ENCODE data around the gene MAGT1. TPM values are rescaled to one million over a fixed set of nuclear protein-coding genes. Genes with fewer than 3 reads are reported as not detected.
A peak's percentile ranks its signal among the peaks of the same experiment; 100 is the strongest.
"Not testable (repeated sequence)": the region's sequence is repeated elsewhere in the genome, so short reads cannot be mapped to it uniquely, and the experiment has no call there.

MAGT1 gene
- total and polyA plus RNA-seq, 4 donors: 29.0 to 121 (median 58.0) TPM

DNA sequence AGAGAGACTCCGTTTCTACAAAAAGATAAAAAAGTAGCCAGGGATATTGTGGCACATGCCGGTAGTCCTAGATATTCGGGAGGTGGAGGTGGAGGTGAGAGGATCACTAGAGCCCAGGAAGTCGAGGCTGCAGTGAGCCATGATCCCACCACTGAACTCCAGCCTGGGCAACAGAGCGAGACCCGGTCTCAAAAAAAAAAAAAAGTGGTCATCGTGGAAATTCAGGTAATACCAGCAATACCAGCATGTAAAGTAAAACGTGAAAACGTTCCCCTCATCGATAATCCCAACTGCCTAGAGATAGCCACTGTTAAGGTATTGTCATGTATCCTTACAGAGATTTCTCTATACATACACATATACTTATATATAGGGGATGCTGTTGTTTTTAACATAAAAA lies 1.5 kb downstream of the MAGT1 start:
- H3K4me3 ChIP-seq (ENCODE audit: low read depth in 1 of 3, low read length in 3 of 3): peak overlapping the region in 2 of 3 donors; percentile 58 to 94
- no peak for DNase-seq (ENCODE audit: low spot score)
- H3K4me1 ChIP-seq (ENCODE audit: control insufficient read depth in 4 of 4, insufficient read depth in 4 of 4, low read length in 3 of 4): peaks cover 3 to 7% (median 6%) of the 10 kb centered on the region in 4 donors
- no peak overlapping the region for H3K27ac ChIP-seq (ENCODE audit: low read depth in 1 of 2, low read length in 2 of 2)
- no peak for TF ChIP-seq HNF4A (conservative IDR thresholded peaks at IDR 0.05)
- TF ChIP-seq JUND (IDR thresholded peaks at IDR 0.05): no peak
- TF ChIP-seq RAD21 (IDR thresholded peaks at IDR 0.05): no peak
- H3K36me3 ChIP-seq (ENCODE audit: control insufficient read depth in 4 of 4, insufficient read depth in 3 of 4, low read depth in 1 of 4, low read length in 3 of 4): no peaks in the 10 kb centered on the region
- H3K9me3 ChIP-seq (ENCODE audit: control insufficient read depth in 4 of 4, low read length in 3 of 4): no peaks in the 10 kb centered on the region
- no peaks in the 10 kb centered on the region for H3K27me3 ChIP-seq (ENCODE audit: control insufficient read depth in 4 of 4, insufficient read depth in 4 of 4, low read length in 3 of 4)
- 68% methylated on average over 10 of the region's 10 CpGs for WGBS
- no peak overlapping the region for H3K9ac ChIP-seq (ENCODE audit: low read depth in 1 of 2, low read length in 2 of 2)

- 94% methylated on average over 2 of the region's 2 CpGs for WGBS
- no peak overlapping the region for H3K4me3 ChIP-seq (ENCODE audit: low read depth in 1 of 3, low read length in 3 of 3)
- H3K9me3 ChIP-seq (ENCODE audit: control insufficient read depth in 4 of 4, low read length in 3 of 4): no peaks in the 10 kb centered on the region
Observed at GRCh38 chrX:77892887-77893286, 2.3 kb downstream of the MAGT1 start.

GRCh38 chrX:77881418-77881817 lies 13.8 kb downstream of the MAGT1 start:
- H3K4me1 ChIP-seq (ENCODE audit: control insufficient read depth in 4 of 4, insufficient read depth in 4 of 4, low read length in 3 of 4); H3K27me3 ChIP-seq (ENCODE audit: control insufficient read depth in 4 of 4, insufficient read depth in 4 of 4, low read length in 3 of 4); H3K27ac ChIP-seq (ENCODE audit: low read depth in 1 of 2, low read length in 2 of 2); DNase-seq (ENCODE audit: low spot score); H3K4me3 ChIP-seq (ENCODE audit: low read depth in 1 of 3, low read length in 3 of 3); H3K9ac ChIP-seq (ENCODE audit: low read depth in 1 of 2, low read length in 2 of 2); H3K9me3 ChIP-seq (ENCODE audit: control insufficient read depth in 4 of 4, low read length in 3 of 4); H3K36me3 ChIP-seq (ENCODE audit: control insufficient read depth in 4 of 4, insufficient read depth in 3 of 4, low read depth in 1 of 4, low read length in 3 of 4): not testable (repeated sequence)
- WGBS: 87% methylated on average over 4 of the region's 4 CpGs

More at GRCh38 chrX:77892887-77893286, 2.3 kb downstream of the MAGT1 start:
- DNase-seq (ENCODE audit: low spot score): no peak
- TF ChIP-seq RAD21 (IDR thresholded peaks at IDR 0.05) (no peak), HNF4A (conservative IDR thresholded peaks at IDR 0.05) (no peak), GABPA (IDR thresholded peaks at IDR 0.05 in 1 of 2, conservative IDR thresholded peaks at IDR 0.05 in 1 of 2) (no peak), FOXA2 (IDR thresholded peaks at IDR 0.05) (no peak), JUND (IDR thresholded peaks at IDR 0.05) (no peak), NR2F2 (IDR thresholded peaks at IDR 0.05) (no peak), MAX (IDR thresholded peaks at IDR 0.05) (no peak), FOXA1 (IDR thresholded peaks at IDR 0.05) (no peak), TAF1 (conservative IDR thresholded peaks at IDR 0.05) (no peak), RXRA (IDR thresholded peaks at IDR 0.05) (no peak), HNF4G (IDR thresholded peaks at IDR 0.05) (no peak), ZBTB33 (IDR thresholded peaks at IDR 0.05) (no peak)
- TF ChIP-seq, protein P1, sequence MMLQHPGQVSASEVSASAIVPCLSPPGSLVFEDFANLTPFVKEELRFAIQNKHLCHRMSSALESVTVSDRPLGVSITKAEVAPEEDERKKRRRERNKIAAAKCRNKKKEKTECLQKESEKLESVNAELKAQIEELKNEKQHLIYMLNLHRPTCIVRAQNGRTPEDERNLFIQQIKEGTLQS (IDR thresholded peaks at IDR 0.05): no peak
- TF ChIP-seq, protein P2, sequence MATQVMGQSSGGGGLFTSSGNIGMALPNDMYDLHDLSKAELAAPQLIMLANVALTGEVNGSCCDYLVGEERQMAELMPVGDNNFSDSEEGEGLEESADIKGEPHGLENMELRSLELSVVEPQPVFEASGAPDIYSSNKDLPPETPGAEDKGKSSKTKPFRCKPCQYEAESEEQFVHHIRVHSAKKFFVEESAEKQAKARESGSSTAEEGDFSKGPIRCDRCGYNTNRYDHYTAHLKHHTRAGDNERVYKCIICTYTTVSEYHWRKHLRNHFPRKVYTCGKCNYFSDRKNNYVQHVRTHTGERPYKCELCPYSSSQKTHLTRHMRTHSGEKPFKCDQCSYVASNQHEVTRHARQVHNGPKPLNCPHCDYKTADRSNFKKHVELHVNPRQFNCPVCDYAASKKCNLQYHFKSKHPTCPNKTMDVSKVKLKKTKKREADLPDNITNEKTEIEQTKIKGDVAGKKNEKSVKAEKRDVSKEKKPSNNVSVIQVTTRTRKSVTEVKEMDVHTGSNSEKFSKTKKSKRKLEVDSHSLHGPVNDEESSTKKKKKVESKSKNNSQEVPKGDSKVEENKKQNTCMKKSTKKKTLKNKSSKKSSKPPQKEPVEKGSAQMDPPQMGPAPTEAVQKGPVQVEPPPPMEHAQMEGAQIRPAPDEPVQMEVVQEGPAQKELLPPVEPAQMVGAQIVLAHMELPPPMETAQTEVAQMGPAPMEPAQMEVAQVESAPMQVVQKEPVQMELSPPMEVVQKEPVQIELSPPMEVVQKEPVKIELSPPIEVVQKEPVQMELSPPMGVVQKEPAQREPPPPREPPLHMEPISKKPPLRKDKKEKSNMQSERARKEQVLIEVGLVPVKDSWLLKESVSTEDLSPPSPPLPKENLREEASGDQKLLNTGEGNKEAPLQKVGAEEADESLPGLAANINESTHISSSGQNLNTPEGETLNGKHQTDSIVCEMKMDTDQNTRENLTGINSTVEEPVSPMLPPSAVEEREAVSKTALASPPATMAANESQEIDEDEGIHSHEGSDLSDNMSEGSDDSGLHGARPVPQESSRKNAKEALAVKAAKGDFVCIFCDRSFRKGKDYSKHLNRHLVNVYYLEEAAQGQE (IDR thresholded peaks at IDR 0.05): no peak
- Histone ChIP-seq H3K4me1 (ENCODE audit: control insufficient read depth in 4 of 4, insufficient read depth in 4 of 4, low read length in 3 of 4) (peaks cover 3 to 7% (median 6%) of the 10 kb centered on the region in 4 donors), H3K27ac (ENCODE audit: low read depth in 1 of 2, low read length in 2 of 2) (no peak overlapping the region), H3K27me3 (ENCODE audit: control insufficient read depth in 4 of 4, insufficient read depth in 4 of 4, low read length in 3 of 4) (no peaks in the 10 kb centered on the region), H3K9ac (ENCODE audit: low read depth in 1 of 2, low read length in 2 of 2) (no peak overlapping the region), H3K36me3 (ENCODE audit: control insufficient read depth in 4 of 4, insufficient read depth in 3 of 4, low read depth in 1 of 4, low read length in 3 of 4) (no peaks in the 10 kb centered on the region)
